K562 (cell line): ENCODE results near the gene PIAS3. TPM values are rescaled to one million over a fixed set of nuclear protein-coding genes. Genes with fewer than 3 reads are reported as not detected.
A peak's percentile ranks its signal among the peaks of the same experiment; 100 is the strongest.

Source experiments
- ATAC-seq: fragments of 200-7000 bp; cut with Tn5 transposase; 3 replicates; pipeline ENCODE4 v1.9.1; 2020; ENCODE audit warnings: moderate library complexity
- BruUV-seq: library from RNA; stranded (reverse); fragments of 400-500 nt; replicated peaks from 2 replicates; lab custom pipeline; 2021; lab: Mats Ljungman, UMichigan
- CTCF ChIA-PET: fragments of 300-600 bp; formaldehyde crosslinking; extraction: SDS; loops from one replicate; lab custom pipeline; 2021; ENCODE audit warnings: low intra/inter-chr PET ratio; lab: Yijun Ruan, JAX
- POLR2A ChIA-PET: fragments of 300-600, 350-650 bp; sonication (Branson Sonifier 250); formaldehyde crosslinking; extraction: SDS; loops from one replicate; lab custom pipeline; 2021; ENCODE audit warnings: antibody characterized with exemption, inconsistent platforms; lab: Yijun Ruan, JAX
- DNase-seq, 4 experiments: peaks; one replicate each; pipeline versions ENCODE4 v3.0.0 to v3.0.0-alpha.2; 2011 to 2018; ENCODE audit warnings: low spot score in 3 of 4, mixed read lengths in 3 of 4; ENCODE audit errors: extremely low read depth in 1 of 4
- FAIRE-seq: peaks from 2 replicates; lab custom pipeline; 2011; peaks lifted over from hg19 to GRCh38; lab: Jason Lieb, UNC
- H2AFZ ChIP-seq: 2 replicates; pipeline ENCODE4 v1.6.0; 2011; ENCODE audit warnings: low read depth, low read length, control low read depth, inconsistent platforms
- H3K27ac ChIP-seq: fragments of 200-600 bp; 3 replicates; pipeline ENCODE4 v1.8.0; 2011; ENCODE audit warnings: low read depth, mild to moderate bottlenecking, control low read depth, inconsistent platforms, low read length, moderate library complexity, mixed read lengths; ENCODE audit errors: extremely low read depth
- H3K27me3 ChIP-seq, 2 experiments: fragments of 300-600 bp in 1 of 2; 2 replicates in 1 of 2; 3 replicates in 1 of 2; pipeline versions ENCODE4 v1.6.0 to v1.8.0; 2011; ENCODE audit warnings: inconsistent platforms in 2 of 2, low read length in 2 of 2, mild to moderate bottlenecking in 1 of 2, mixed read lengths in 1 of 2, moderate library complexity in 1 of 2; ENCODE audit not compliant: control insufficient read depth in 2 of 2, insufficient read depth in 2 of 2
- H3K36me3 ChIP-seq: fragments of 300-600 bp; 3 replicates; pipeline ENCODE4 v1.8.0; 2011; ENCODE audit warnings: mild to moderate bottlenecking, low read length, inconsistent platforms; ENCODE audit not compliant: control insufficient read depth, insufficient read depth
- H3K4me1 ChIP-seq, 2 experiments: fragments of 200-600 bp in 1 of 2; replicated peaks in 1 of 2; 2 replicates in 1 of 2; 3 replicates in 1 of 2; pipeline versions ENCODE4 v1.5.1 to v1.8.0; 2011; ENCODE audit warnings: inconsistent platforms in 2 of 2, low read length in 2 of 2, mild to moderate bottlenecking in 1 of 2, mixed read lengths in 1 of 2, moderate library complexity in 1 of 2; ENCODE audit not compliant: control insufficient read depth in 2 of 2, insufficient read depth in 2 of 2
- H3K4me2 ChIP-seq: 2 replicates; pipeline ENCODE4 v1.6.1; 2011; ENCODE audit warnings: low read length, control low read depth, inconsistent platforms, mixed read lengths; ENCODE audit not compliant: insufficient read depth
- H3K4me3 ChIP-seq: fragments of 200-600 bp; sonication (generic), shearing (Covaris generic); 2 replicates; pipeline ENCODE4 v1.5.1; 2016; ENCODE audit warnings: control low read depth, inconsistent platforms
- H3K79me2 ChIP-seq: fragments of 200-600 bp; 3 replicates; pipeline ENCODE4 v1.8.0; 2011; ENCODE audit warnings: low read length, inconsistent platforms; ENCODE audit not compliant: control insufficient read depth, insufficient read depth
- H3K9ac ChIP-seq, 2 experiments: 2 replicates each; pipeline versions ENCODE4 v1.6.0 to v1.6.1; 2011; ENCODE audit warnings: low read depth in 2 of 2, low read length in 2 of 2, control low read depth in 1 of 2, inconsistent platforms in 1 of 2, mild to moderate bottlenecking in 1 of 2, mixed read lengths in 1 of 2; ENCODE audit not compliant: insufficient read depth in 1 of 2
- H3K9me1 ChIP-seq: one replicate; pipeline ENCODE4 v1.6.0; 2011; ENCODE audit warnings: inconsistent platforms, mild to moderate bottlenecking, low read length, moderate library complexity; ENCODE audit not compliant: control insufficient read depth, insufficient read depth
- H3K9me3 ChIP-seq: replicated peaks from 2 replicates; pipeline ENCODE4 v1.5.1; 2011; ENCODE audit warnings: low read depth, low read length, inconsistent platforms; ENCODE audit not compliant: control insufficient read depth, insufficient read depth
- H4K20me1 ChIP-seq: replicated peaks from 2 replicates; pipeline ENCODE4 v1.6.1; 2011; ENCODE audit warnings: low read length, inconsistent platforms, mixed read lengths; ENCODE audit not compliant: control insufficient read depth, insufficient read depth
- DPF2 ChIP-seq: fragments of 450-650 bp; IDR thresholded peaks from 2 replicates; pipeline ENCODE4 v1.6.1; 2016
- GATA2 ChIP-seq: sonication (generic); formaldehyde crosslinking; IDR thresholded peaks from 2 replicates; pipeline ENCODE4 v1.4.0; 2020; ENCODE audit warnings: mild to moderate bottlenecking, missing genetic modification reagents
- MBD2 ChIP-seq: sonication (generic); IDR thresholded peaks from 2 replicates; pipeline ENCODE4 v1.6.1; 2016; ENCODE audit warnings: low read depth, borderline replicate concordance
- MEF2D ChIP-seq: conservative IDR thresholded peaks from 2 replicates; pipeline ENCODE4 v1.6.1; 2016; ENCODE audit warnings: low read depth, missing genetic modification characterization, missing compliant biosample characterization
- TBP ChIP-seq: optimal IDR thresholded peaks from 2 replicates; pipeline ENCODE3; 2011; ENCODE audit warnings: low read depth, low read length, improper control_type of control experiment
- TRIM28 ChIP-seq: fragments of 450-650 bp; IDR thresholded peaks from 2 replicates; pipeline ENCODE4 v1.6.1; 2017
- ZBTB1 ChIP-seq: sonication (generic); formaldehyde crosslinking; IDR thresholded peaks from 2 replicates; pipeline ENCODE4 v1.8.1; 2023; ENCODE audit warnings: missing genetic modification reagents, low read depth, mild to moderate bottlenecking, borderline replicate concordance
- ZNF384 ChIP-seq: IDR thresholded peaks from 2 replicates; pipeline ENCODE4 v1.6.1; 2012; ENCODE audit warnings: low read depth, low read length, improper control_type of control experiment
- ZNF766 ChIP-seq: fragments of 200-800 bp; sonication (Bioruptor generic); conservative IDR thresholded peaks from 2 replicates; pipeline ENCODE4 v1.6.1; 2016; ENCODE audit warnings: missing genetic modification characterization, missing compliant biosample characterization
- ZNF785 ChIP-seq: fragments of 250-450 bp; sonication (Bioruptor Pico); IDR thresholded peaks from 2 replicates; pipeline ENCODE4 v1.4.0; 2020; ENCODE audit warnings: mild to moderate bottlenecking
- WGBS: fragments of 100-300 bp; shearing (Covaris generic); methylation state at CpG from one replicate; pipeline ENCODE4 v1.1.6; 2016; ENCODE audit warnings: low coverage, mixed read lengths; ENCODE audit not compliant: insufficient coverage; ENCODE audit errors: missing lambda C conversion rate; 5-methylcytosine and 5-hydroxymethylcytosine counted together
- in situ Hi-C: fragments of 300-500 bp; cut with MboI; formaldehyde crosslinking; loops from 4 replicates; pipeline ENCODE4 v1.15.0; 2018; ENCODE audit warnings: inconsistent platforms, mixed read lengths
- intact Hi-C: fragments of 100-400 bp; cut with micrococcal nuclease; formaldehyde crosslinking; loops from 2 replicates; pipeline ENCODE4 v1.14.2; 2022
- polyA plus RNA-seq, 8 experiments: library from polyadenylated mRNA; depleted of rRNA in 4 of 8; stranded (reverse) in 5 of 8; unstranded in 3 of 8; fragments of >200 nt; fragmentation: Nextera tagmentation in 2 of 8; fragmentation: Illumina TruSeq in 1 of 8; extraction: Ambion mirVana in 2 of 8; extraction: Trizol in 1 of 8; gene quantifications; 2 replicates each; pipeline versions ENCODE4 v1.2.1 to v1.2.3, GENCODE V29; 2011 to 2014; ENCODE audit warnings: inconsistent platforms in 1 of 8, missing spikeins in 1 of 8
- total RNA-seq, 7 experiments: library from RNA; depleted of rRNA in 6 of 7; stranded (reverse); fragments of >200 nt in 6 of 7; fragmentation: Illumina TruSeq in 2 of 7; extraction: Trizol in 2 of 7; gene quantifications; 2 replicates each; pipeline versions ENCODE4 v1.2.1 to v1.2.3, GENCODE V29; 2011 to 2021; ENCODE audit warnings: low replicate concordance in 1 of 7
- TF ChIP-seq, protein P1 (sequence below): sonication (generic); formaldehyde crosslinking; IDR thresholded peaks from 2 replicates; pipeline ENCODE4 v1.8.1; 2023; ENCODE audit warnings: mild to moderate bottlenecking, missing genetic modification reagents

The PIAS3 gene
- total and polyA plus RNA-seq, 9 of the 15 experiments (the other 6 are each of a cell fraction or from before 2014, with no cell fraction given): 1.1 to 25.6 (median 7.9) TPM

GRCh38 chr1:145886390-145886789, 27.5 kb upstream of the PIAS3 start:
- CTCF ChIA-PET: no interaction called here
- POLR2A ChIA-PET: interaction anchor here (1.1 to 1.2 kb wide), 3 partner anchors 41 to 102 kb away, joined by 3 to 4 read pairs (median 3); partner anchors contain the start of gene RBM8A
- Histone ChIP-seq H3K9ac (peak overlapping the region in 1 of 2 experiments; percentile 68; a peak in 1 of 4 replicates), H3K9me1 (no peaks in the 10 kb centered on the region), H3K9me3 (no peaks in the 10 kb centered on the region), H3K79me2 (no peaks in the 10 kb centered on the region), H3K4me1 (peaks cover 9 to 14% of the 10 kb centered on the region in 2 experiments; a peak in 4 of 5 replicates), H3K27me3 (peaks cover 7 to 10% of the 10 kb centered on the region in 2 experiments; a peak in 4 of 5 replicates), H2AFZ (peak overlapping the region; percentile 90), H4K20me1 (no peaks in the 10 kb centered on the region)
- peak in 1 of 4 experiments; percentile 34 for DNase-seq
- peak; percentile 54 for ATAC-seq
- BruUV-seq: no TSS peak
- WGBS: 38% methylated on average over 11 of the region's 11 CpGs
- TF ChIP-seq TRIM28 (peak; percentile 25; the same call in 1 of the 2 replicates), GATA2 (no peak), DPF2 (peak; percentile 29; the same call in 1 of the 2 replicates), ZNF766 (CRISPR knock-in tag) (no peak), MBD2 (no peak), TBP (no peak), ZNF384 (0 out of 2 replicates have a peak, but pooled peaks have one; percentile 32), ZBTB1 (no peak), MEF2D (tag) (no peak), ZNF785 (no peak)
- TF ChIP-seq, protein P1, sequence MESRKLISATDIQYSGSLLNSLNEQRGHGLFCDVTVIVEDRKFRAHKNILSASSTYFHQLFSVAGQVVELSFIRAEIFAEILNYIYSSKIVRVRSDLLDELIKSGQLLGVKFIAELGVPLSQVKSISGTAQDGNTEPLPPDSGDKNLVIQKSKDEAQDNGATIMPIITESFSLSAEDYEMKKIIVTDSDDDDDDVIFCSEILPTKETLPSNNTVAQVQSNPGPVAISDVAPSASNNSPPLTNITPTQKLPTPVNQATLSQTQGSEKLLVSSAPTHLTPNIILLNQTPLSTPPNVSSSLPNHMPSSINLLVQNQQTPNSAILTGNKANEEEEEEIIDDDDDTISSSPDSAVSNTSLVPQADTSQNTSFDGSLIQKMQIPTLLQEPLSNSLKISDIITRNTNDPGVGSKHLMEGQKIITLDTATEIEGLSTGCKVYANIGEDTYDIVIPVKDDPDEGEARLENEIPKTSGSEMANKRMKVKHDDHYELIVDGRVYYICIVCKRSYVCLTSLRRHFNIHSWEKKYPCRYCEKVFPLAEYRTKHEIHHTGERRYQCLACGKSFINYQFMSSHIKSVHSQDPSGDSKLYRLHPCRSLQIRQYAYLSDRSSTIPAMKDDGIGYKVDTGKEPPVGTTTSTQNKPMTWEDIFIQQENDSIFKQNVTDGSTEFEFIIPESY (CRISPR knock-in tag): peak; percentile 93
- TF ChIP-seq, all 486 proteins: peak for 4
- in situ Hi-C loops (no loop called here), intact Hi-C loops (no loop called here)
- Histone ChIP-seq H3K4me2 (peak overlapping the region; percentile 72), H3K36me3 (no peaks in the 10 kb centered on the region), H3K27ac (no peak overlapping the region), H3K4me3 (peak overlapping the region; percentile 56)
- peak; percentile 68 for FAIRE-seq
